BLaER1 treated with 17β-estradiol and CSF1 and Interleukin-3, amounts not matched to agents 10 nM and 100 nM (cell line): ENCODE data around the gene PLA2G2C.
"Not testable (repeated sequence)": the region's sequence is repeated elsewhere in the genome, so short reads cannot be mapped to it uniquely, and the experiment has no call there.

Experiments
- H3K27ac ChIP-seq, 11 experiments: shearing (Covaris generic); formaldehyde crosslinking; 2 replicates each; pipeline ENCODE4 v1.8.1; 2022
- H3K27me3 ChIP-seq, 11 experiments: shearing (Covaris generic); formaldehyde crosslinking; 2 replicates each; pipeline ENCODE4 v1.8.1; 2022
- H3K36me3 ChIP-seq, 11 experiments: shearing (Covaris generic); formaldehyde crosslinking; 2 replicates each; pipeline ENCODE4 v1.8.1; 2022
- H3K4me1 ChIP-seq, 10 experiments: shearing (Covaris generic); formaldehyde crosslinking; 2 replicates each; pipeline ENCODE4 v1.8.1; 2022
- H3K4me2 ChIP-seq, 11 experiments: shearing (Covaris generic); formaldehyde crosslinking; 2 replicates each; pipeline ENCODE4 v1.8.1; 2022
- H3K4me3 ChIP-seq, 10 experiments: shearing (Covaris generic); formaldehyde crosslinking; 2 replicates each; pipeline ENCODE4 v1.8.1; 2022
- H3K9ac ChIP-seq, 11 experiments: shearing (Covaris generic); formaldehyde crosslinking; 2 replicates each; pipeline ENCODE4 v1.8.1; 2022
- H3K9me3 ChIP-seq, 11 experiments: shearing (Covaris generic); formaldehyde crosslinking; replicated peaks in 1 of 11; 2 replicates each; pipeline ENCODE4 v1.8.1; 2022
- H4K20me1 ChIP-seq, 11 experiments: shearing (Covaris generic); formaldehyde crosslinking; 2 replicates each; pipeline ENCODE4 v1.8.1; 2022
- Cebpa-rat ChIP-seq, 11 experiments: shearing (Covaris generic); IDR thresholded peaks; 2 replicates each; pipeline ENCODE4 v1.8.1; 2022

Gene PLA2G2C

GRCh38 chr1:20141466-20141865 is 44.9 kb downstream of the PLA2G2C start:
- no peaks in the 10 kb centered on the region for H3K36me3 ChIP-seq
- no peak for TF ChIP-seq Cebpa-rat (IDR thresholded peaks at IDR 0.05)
- no peak overlapping the region for H3K9ac ChIP-seq
- no peaks in the 10 kb centered on the region for H3K27me3 ChIP-seq
- H3K4me1 ChIP-seq: peaks cover 8 to 15% (median 14%) of the 10 kb centered on the region in 10 experiments; a peak in 17 of 20 replicates
- H3K4me3 ChIP-seq: no peak overlapping the region
- H4K20me1 ChIP-seq: peaks cover 0 to 6% (median 0%) of the 10 kb centered on the region in 11 experiments; a peak in 2 of 22 replicates
- H3K9me3 ChIP-seq: no peaks in the 10 kb centered on the region
- no peak overlapping the region for H3K4me2 ChIP-seq
- no peak overlapping the region for H3K27ac ChIP-seq

- H3K27me3 ChIP-seq: no peaks in the 10 kb centered on the region
- no peak overlapping the region for H3K4me2 ChIP-seq
- H3K36me3 ChIP-seq: no peaks in the 10 kb centered on the region
- H3K9ac ChIP-seq: no peak overlapping the region
- H4K20me1 ChIP-seq: peaks cover 0 to 6% (median 0%) of the 10 kb centered on the region in 11 experiments; a peak in 2 of 22 replicates
- H3K4me1 ChIP-seq: peaks cover 8 to 15% (median 14%) of the 10 kb centered on the region in 10 experiments; a peak in 17 of 20 replicates
- H3K4me3 ChIP-seq: no peak overlapping the region
- no peak overlapping the region for H3K27ac ChIP-seq
- no peaks in the 10 kb centered on the region for H3K9me3 ChIP-seq
- no peak for TF ChIP-seq Cebpa-rat (IDR thresholded peaks at IDR 0.05)
These were observed 45.3 kb downstream of the PLA2G2C start for GRCh38 chr1:20141001-20141400.

- no peak overlapping the region for H3K9ac ChIP-seq
- H3K9me3 ChIP-seq: no peaks in the 10 kb centered on the region
- no peak overlapping the region for H3K4me3 ChIP-seq
- peaks cover 0 to 6% (median 0%) of the 10 kb centered on the region in 11 experiments; a peak in 2 of 22 replicates for H4K20me1 ChIP-seq
- no peak overlapping the region for H3K27ac ChIP-seq
- no peaks in the 10 kb centered on the region for H3K36me3 ChIP-seq
- H3K27me3 ChIP-seq: no peaks in the 10 kb centered on the region
- TF ChIP-seq Cebpa-rat (IDR thresholded peaks at IDR 0.05): no peak
- peaks cover 8 to 15% (median 14%) of the 10 kb centered on the region in 10 experiments; a peak in 17 of 20 replicates for H3K4me1 ChIP-seq
- H3K4me2 ChIP-seq: peak overlapping the region in 10 of 11 experiments; percentile 1 to 64 (median 32); a peak in 15 of 22 replicates
These were observed 46.3 kb downstream of the PLA2G2C start for GRCh38 chr1:20139776-20140612.

- TF ChIP-seq Cebpa-rat (IDR thresholded peaks at IDR 0.05): no peak
- Histone ChIP-seq H3K27me3 (no peaks in the 10 kb centered on the region), H3K27ac (no peak within 1 kb of the TSS), H3K4me2 (peak within 1 kb of the TSS in 10 of 11 experiments; percentile 1 to 64 (median 32); a peak in 16 of 22 replicates), H4K20me1 (peaks cover 0 to 6% (median 0%) of the 10 kb centered on the region in 11 experiments; a peak in 2 of 22 replicates), H3K4me1 (peaks cover 8 to 15% (median 14%) of the 10 kb centered on the region in 10 experiments; a peak in 17 of 20 replicates), H3K9ac (no peak within 1 kb of the TSS), H3K36me3 (no peaks in the 10 kb centered on the region), H3K9me3 (no peaks in the 10 kb centered on the region), H3K4me3 (no peak within 1 kb of the TSS)
These were observed 47.3 kb downstream of the PLA2G2C start, which contains the start of gene PLA2G2F for GRCh38 chr1:20138961-20139550. Gene PLA2G2F, plus strand, starts transcription at chr1:20139323. Its CDS starts 105 bp downstream, at chr1:20139428.

- no peak for TF ChIP-seq Cebpa-rat (IDR thresholded peaks at IDR 0.05)
- peaks cover 0 to 2% (median 0%) of the 10 kb centered on the region in 11 experiments; a peak in 2 of 22 replicates for H4K20me1 ChIP-seq
- no peak overlapping the region for H3K9ac ChIP-seq
- no peaks in the 10 kb centered on the region for H3K36me3 ChIP-seq
- peaks cover 8 to 15% (median 14%) of the 10 kb centered on the region in 10 experiments; a peak in 17 of 20 replicates for H3K4me1 ChIP-seq
- H3K4me2 ChIP-seq: no peak overlapping the region
- H3K27ac ChIP-seq: no peak overlapping the region
- no peaks in the 10 kb centered on the region for H3K9me3 ChIP-seq
- no peak overlapping the region for H3K4me3 ChIP-seq
- H3K27me3 ChIP-seq: no peaks in the 10 kb centered on the region
These were observed 48.0 kb downstream of the PLA2G2C start for GRCh38 chr1:20138346-20138745.

- Histone ChIP-seq H3K9ac (no peak overlapping the region), H3K9me3 (0 out of 22 replicates have a peak, but pooled peaks cover 0 to 4% (median 0%) of the 10 kb centered on the region in 11 experiments), H3K27ac (no peak overlapping the region), H4K20me1 (no peaks in the 10 kb centered on the region; a peak in 2 of 22 replicates), H3K36me3 (no peaks in the 10 kb centered on the region), H3K4me2 (no peak overlapping the region), H3K27me3 (no peaks in the 10 kb centered on the region), H3K4me1 (peaks cover 8 to 15% (median 14%) of the 10 kb centered on the region in 10 experiments; a peak in 18 of 20 replicates), H3K4me3 (no peak overlapping the region)
- no peak for TF ChIP-seq Cebpa-rat (IDR thresholded peaks at IDR 0.05)
These were observed 48.7 kb downstream of the PLA2G2C start for GRCh38 chr1:20137604-20138003.

- no peak for TF ChIP-seq Cebpa-rat (IDR thresholded peaks at IDR 0.05)
- no peak overlapping the region for H3K4me2 ChIP-seq
These were observed 49.3 kb downstream of the PLA2G2C start for GRCh38 chr1:20137055-20137454.

GRCh38 chr1:20136249-20136648 is 50.1 kb downstream of the PLA2G2C start:
- Histone ChIP-seq H3K27me3 (no peaks in the 10 kb centered on the region), H3K36me3 (no peaks in the 10 kb centered on the region), H3K4me2 (no peak overlapping the region), H3K27ac (no peak overlapping the region), H3K4me1 (peaks cover 14 to 27% (median 18%) of the 10 kb centered on the region in 10 experiments), H4K20me1 (no peaks in the 10 kb centered on the region; a peak in 1 of 22 replicates), H3K9me3 (0 out of 22 replicates have a peak, but pooled peaks cover 0 to 6% (median 0%) of the 10 kb centered on the region in 11 experiments), H3K4me3 (no peak overlapping the region), H3K9ac (no peak overlapping the region)
- no peak for TF ChIP-seq Cebpa-rat (IDR thresholded peaks at IDR 0.05)

More at GRCh38 chr1:20137055-20137454, 49.3 kb downstream of the PLA2G2C start:
- Histone ChIP-seq H3K36me3 (no peaks in the 10 kb centered on the region), H3K4me3 (no peak overlapping the region), H4K20me1 (no peaks in the 10 kb centered on the region; a peak in 2 of 22 replicates), H3K9ac (no peak overlapping the region), H3K27ac (no peak overlapping the region), H3K27me3 (no peaks in the 10 kb centered on the region), H3K9me3 (0 out of 22 replicates have a peak, but pooled peaks cover 0 to 6% (median 0%) of the 10 kb centered on the region in 11 experiments), H3K4me1 (peaks cover 12 to 21% (median 15%) of the 10 kb centered on the region in 10 experiments)

GRCh38 chr1:20134995-20135394 is 51.3 kb downstream of the PLA2G2C start:
- no peak overlapping the region for H3K4me2 ChIP-seq
- H3K27me3 ChIP-seq: no peaks in the 10 kb centered on the region
- no peak overlapping the region for H3K4me3 ChIP-seq
- peaks cover 10 to 23% (median 17%) of the 10 kb centered on the region in 10 experiments for H3K4me1 ChIP-seq
- H3K27ac ChIP-seq: no peak overlapping the region
- TF ChIP-seq Cebpa-rat (IDR thresholded peaks at IDR 0.05): no peak
- peaks cover 0 to 12% (median 6%) of the 10 kb centered on the region in 11 experiments; a peak in 10 of 22 replicates for H3K9me3 ChIP-seq
- H3K36me3 ChIP-seq: no peaks in the 10 kb centered on the region
- no peak overlapping the region for H3K9ac ChIP-seq
- no peaks in the 10 kb centered on the region for H4K20me1 ChIP-seq

- peaks cover 0 to 44% (median 22%) of the 10 kb centered on the region in 10 experiments; a peak in 11 of 20 replicates for H3K4me1 ChIP-seq
- H3K9ac ChIP-seq, H4K20me1 ChIP-seq, H3K27me3 ChIP-seq, H3K27ac ChIP-seq, H3K4me2 ChIP-seq, H3K4me3 ChIP-seq, H3K36me3 ChIP-seq: not testable (repeated sequence)
- peaks cover 13 to 44% (median 23%) of the 10 kb centered on the region in 11 experiments; a peak in 18 of 22 replicates for H3K9me3 ChIP-seq
These were observed 55.8 kb downstream of the PLA2G2C start for GRCh38 chr1:20130518-20130917.
